Fibroblast of peridontal ligament (primary cell): ENCODE results near the gene TLR1.
"Not testable (repeated sequence)": the region's sequence is repeated elsewhere in the genome, so short reads cannot be mapped to it uniquely, and the experiment has no call there.

Experiments
- DNase-seq: peaks from one replicate; pipeline ENCODE4 v3.0.0-alpha.2; 2010; ENCODE audit errors: extremely low read depth

TLR1 gene

GRCh38 chr4:38804654-38805295, at the start of gene TLR1:
TSS of gene TLR1 (minus strand) at chr4:38804791. CDS start at chr4:38798831, 5,960 bp downstream.
- peak; percentile 89 for DNase-seq

GRCh38 chr4:38846015-38846414, 41.4 kb upstream of the TLR1 start:
- DNase-seq: no peak

- no peak for DNase-seq
Observed at GRCh38 chr4:38842994-38843393, 38.4 kb upstream of the TLR1 start.

- no peak for DNase-seq
Observed at GRCh38 chr4:38837849-38838248, 33.3 kb upstream of the TLR1 start.

GRCh38 chr4:38837334-38837733, 32.7 kb upstream of the TLR1 start:
- no peak for DNase-seq

- no peak for DNase-seq
Observed at GRCh38 chr4:38834570-38834969, 30.0 kb upstream of the TLR1 start.

- no peak for DNase-seq
Observed at GRCh38 chr4:38832624-38833528, 28.3 kb upstream of the TLR1 start.

GRCh38 chr4:38832206-38832605, 27.6 kb upstream of the TLR1 start:
- no peak for DNase-seq

GRCh38 chr4:38831653-38832052, 27.1 kb upstream of the TLR1 start:
- peak; percentile 11 for DNase-seq

- DNase-seq: no peak
Observed at GRCh38 chr4:38829237-38829636, 24.6 kb upstream of the TLR1 start.

GRCh38 chr4:38823766-38824165, 19.2 kb upstream of the TLR1 start:
- DNase-seq: no peak

- no peak for DNase-seq
Observed at GRCh38 chr4:38822748-38823303, 18.2 kb upstream of the TLR1 start.

- peak; percentile 11 for DNase-seq
Observed at GRCh38 chr4:38821739-38822138, 17.1 kb upstream of the TLR1 start.

GRCh38 chr4:38820329-38821061, 15.9 kb upstream of the TLR1 start:
- no peak for DNase-seq

- peak; percentile 47 for DNase-seq
Observed at GRCh38 chr4:38819569-38819968, 15.0 kb upstream of the TLR1 start.

GRCh38 chr4:38818441-38818976, 13.9 kb upstream of the TLR1 start:
- no peak for DNase-seq

- no peak for DNase-seq
Observed at GRCh38 chr4:38815885-38816782, 11.5 kb upstream of the TLR1 start.

GRCh38 chr4:38814386-38814785, 9.8 kb upstream of the TLR1 start:
- no peak for DNase-seq

GRCh38 chr4:38811297-38811696, 6.7 kb upstream of the TLR1 start:
- no peak for DNase-seq

GRCh38 chr4:38807462-38807861, 2.9 kb upstream of the TLR1 start:
- not testable (repeated sequence) for DNase-seq

- not testable (repeated sequence) for DNase-seq
Observed at GRCh38 chr4:38806251-38806650, 1.7 kb upstream of the TLR1 start.
